ENCODE data around the gene OR4D1. TPM values are rescaled to one million over a fixed set of nuclear protein-coding genes. Genes with fewer than 3 reads are reported as not detected.

Gene OR4D1
- total and polyA plus RNA-seq, 8 donors = 0.03 TPM; not detected in 7

- H3K36me3 ChIP-seq = no peaks in the 10 kb centered on the region
- no peak overlapping the region for H3K27ac ChIP-seq
- TF ChIP-seq POLR2AphosphoS5 (IDR thresholded peaks at IDR 0.05) (no peak), POLR2A (IDR thresholded peaks at IDR 0.05) (no peak), EP300 (IDR thresholded peaks at IDR 0.05) (no peak), CTCF (IDR thresholded peaks at IDR 0.05) (no peak)
- peaks cover 0 to 38% (median 31%) of the 10 kb centered on the region in 4 donors for H3K9me3 ChIP-seq
- no peak for DNase-seq
- 82 to 92% (median 85%) methylated on average over 1 of the region's 1 CpG for WGBS, 5 donors
- H3K4me1 ChIP-seq = no peaks in the 10 kb centered on the region
- intact Hi-C loops (cut with DNase I; ENCODE audit: low total_unique reads) = no loop called here
- peaks cover 0 to 21% (median 0%) of the 10 kb centered on the region in 3 donors for H3K27me3 ChIP-seq
- no peak overlapping the region for H3K4me3 ChIP-seq
Observed at GRCh38 chr17:58144801-58145200, 3.4 kb upstream of the OR4D1 start.

GRCh38 chr17:58148609-58149008 lies 425 bp downstream of the OR4D1 start:
- no peak for DNase-seq
- 78 to 92% (median 83%) methylated on average over 3 of the region's 3 CpGs for WGBS, 5 donors
- no peaks in the 10 kb centered on the region for H3K36me3 ChIP-seq

GRCh38 chr17:58150394-58150793 lies 2.2 kb downstream of the OR4D1 start:
- no peaks in the 10 kb centered on the region for H3K4me1 ChIP-seq
- intact Hi-C loops (cut with DNase I; ENCODE audit: low total_unique reads) = no loop called here
- no peaks in the 10 kb centered on the region for H3K36me3 ChIP-seq
- H3K27ac ChIP-seq = no peak overlapping the region
- DNase-seq = no peak
- 54 to 64% (median 60%) methylated on average over 6 of the region's 6 CpGs for WGBS, 5 donors
- peaks cover 0 to 18% (median 13%) of the 10 kb centered on the region in 4 donors for H3K9me3 ChIP-seq
- TF ChIP-seq POLR2A (IDR thresholded peaks at IDR 0.05) (no peak), EP300 (IDR thresholded peaks at IDR 0.05) (no peak), POLR2AphosphoS5 (IDR thresholded peaks at IDR 0.05) (no peak), CTCF (IDR thresholded peaks at IDR 0.05) (no peak)
- H3K27me3 ChIP-seq = peaks cover 0 to 43% (median 3%) of the 10 kb centered on the region in 3 donors
- H3K4me3 ChIP-seq = no peak overlapping the region

More at GRCh38 chr17:58148609-58149008, 425 bp downstream of the OR4D1 start:
- H3K4me3 ChIP-seq = no peak overlapping the region
- H3K27ac ChIP-seq = no peak overlapping the region
- TF ChIP-seq POLR2AphosphoS5 (IDR thresholded peaks at IDR 0.05) (no peak), POLR2A (IDR thresholded peaks at IDR 0.05) (no peak), CTCF (IDR thresholded peaks at IDR 0.05) (no peak), EP300 (IDR thresholded peaks at IDR 0.05) (no peak)
- no peaks in the 10 kb centered on the region for H3K4me1 ChIP-seq
- intact Hi-C loops (cut with DNase I; ENCODE audit: low total_unique reads) = no loop called here
- peaks cover 0 to 36% (median 30%) of the 10 kb centered on the region in 4 donors for H3K9me3 ChIP-seq
- peaks cover 0 to 31% (median 0%) of the 10 kb centered on the region in 3 donors for H3K27me3 ChIP-seq

- Histone ChIP-seq H3K4me3 (no peak overlapping the region), H3K4me1 (peaks cover 7 to 14% (median 11%) of the 10 kb centered on the region in 4 donors), H3K9me3 (no peaks in the 10 kb centered on the region), H3K27ac (no peak overlapping the region), H3K27me3 (peaks cover 0 to 68% (median 22%) of the 10 kb centered on the region in 3 donors), H3K36me3 (no peaks in the 10 kb centered on the region)
- TF ChIP-seq POLR2AphosphoS5 (IDR thresholded peaks at IDR 0.05) (no peak), POLR2A (IDR thresholded peaks at IDR 0.05) (no peak), CTCF (IDR thresholded peaks at IDR 0.05) (no peak), EP300 (IDR thresholded peaks at IDR 0.05) (no peak)
- WGBS, 5 donors = 47 to 67% (median 56%) methylated on average over 2 of the region's 2 CpGs
- intact Hi-C loops (cut with DNase I; ENCODE audit: low total_unique reads) = no loop called here
- peak in 1 of 2 donors; percentile 49 for DNase-seq
Observed at GRCh38 chr17:58153046-58153445, 4.9 kb downstream of the OR4D1 start.
